PC-3 (cell line): ENCODE data around the gene COPZ1. TPM values are rescaled to one million over a fixed set of nuclear protein-coding genes. Genes with fewer than 3 reads are reported as not detected.
"Not testable (repeated sequence)": the region's sequence is repeated elsewhere in the genome, so short reads cannot be mapped to it uniquely, and the experiment has no call there.

ENCODE experiments used
- ATAC-seq: fragments of 200-7000 bp; cut with Tn5 transposase; 2 replicates; pipeline ENCODE4 v1.9.1; 2020; ENCODE audit warnings: mild to moderate bottlenecking, moderate library complexity
- BruUV-seq: library from RNA; stranded (reverse); fragments of 400-500 nt; replicated peaks from 2 replicates; lab custom pipeline; 2021; lab: Mats Ljungman, UMichigan
- CTCF ChIA-PET: fragments of 300-600 bp; sonication (Branson Sonifier 250); formaldehyde crosslinking; loops from one replicate; lab custom pipeline; 2022; ENCODE audit warnings: antibody characterized with exemption; lab: Charles Lee
- POLR2A ChIA-PET: fragments of 300-600 bp; sonication (Branson Sonifier 250); formaldehyde crosslinking; loops from one replicate; lab custom pipeline; 2022; ENCODE audit warnings: antibody characterized with exemption; ENCODE audit not compliant: unreplicated experiment; lab: Charles Lee
- DNase-seq: peaks from one replicate; pipeline ENCODE4 v3.0.0-alpha.2; 2015
- H2AFZ ChIP-seq: fragments of 300-600 bp; sonication (generic); 2 replicates; pipeline ENCODE4 v1.6.0; 2016; ENCODE audit warnings: antibody characterized with exemption, low read length
- H3F3A ChIP-seq: fragments of 300-600 bp; sonication (generic); one replicate; pipeline ENCODE4 v1.6.0; 2017; ENCODE audit warnings: antibody characterized with exemption, low read length, control low read depth, mild to moderate bottlenecking; ENCODE audit not compliant: unreplicated experiment
- H3K27ac ChIP-seq: fragments of 300-600 bp; sonication (generic); 2 replicates; pipeline ENCODE4 v1.5.1; 2016; ENCODE audit warnings: mild to moderate bottlenecking, low read length
- H3K27me3 ChIP-seq: fragments of 300-600 bp; sonication (generic); 2 replicates; pipeline ENCODE4 v1.6.1; 2016; ENCODE audit warnings: low read length, mixed read lengths
- H3K36me3 ChIP-seq: fragments of 300-600 bp; sonication (generic); 2 replicates; pipeline ENCODE4 v1.6.1; 2016; ENCODE audit warnings: low read depth, mixed run types, low read length, mixed read lengths
- H3K4me1 ChIP-seq: fragments of 300-600 bp; sonication (generic); 2 replicates; pipeline ENCODE4 v1.5.1; 2016; ENCODE audit warnings: low read length; ENCODE audit not compliant: insufficient read depth
- H3K4me2 ChIP-seq: fragments of 300-600 bp; sonication (generic); 2 replicates; pipeline ENCODE4 v1.6.0; 2016; ENCODE audit warnings: low read length
- H3K4me3 ChIP-seq: fragments of 300-600 bp; sonication (generic); 2 replicates; pipeline ENCODE4 v1.5.1; 2016; ENCODE audit warnings: mild to moderate bottlenecking, low read length, mixed read lengths
- H3K79me2 ChIP-seq: fragments of 300-600 bp; sonication (generic); 2 replicates; pipeline ENCODE4 v1.6.1; 2017; ENCODE audit warnings: low read length, mixed read lengths
- H3K9ac ChIP-seq: fragments of 300-600 bp; sonication (generic); 2 replicates; pipeline ENCODE4 v1.6.0; 2016; ENCODE audit warnings: mild to moderate bottlenecking, low read length
- H3K9me2 ChIP-seq: fragments of 300-600 bp; sonication (generic); replicated peaks from 2 replicates; pipeline ENCODE4 v1.6.1; 2016; ENCODE audit warnings: mixed run types, low read length, mixed read lengths
- H3K9me3 ChIP-seq: fragments of 300-600 bp; sonication (generic); 2 replicates; pipeline ENCODE4 v1.6.1; 2016; ENCODE audit warnings: low read length, mixed read lengths
- H4K20me1 ChIP-seq: fragments of 300-600 bp; sonication (generic); 2 replicates; pipeline ENCODE4 v1.6.1; 2016; ENCODE audit warnings: low read length, mixed read lengths
- CTCF ChIP-seq: fragments of 300-600 bp; sonication (generic); conservative IDR thresholded peaks from 2 replicates; pipeline ENCODE4 v1.5.1; 2017; ENCODE audit warnings: antibody characterized with exemption, low read depth, mild to moderate bottlenecking, low read length
- EZH2 ChIP-seq: fragments of 300-600 bp; sonication (generic); IDR thresholded peaks from one replicate; pipeline ENCODE4 v1.6.1; 2017; ENCODE audit warnings: antibody characterized with exemption, mild to moderate bottlenecking, low read length; ENCODE audit not compliant: unreplicated experiment
- EZH2phosphoT487 ChIP-seq: fragments of 300-600 bp; sonication (generic); IDR thresholded peaks from 2 replicates; pipeline ENCODE4 v1.6.1; 2018; ENCODE audit warnings: mild to moderate bottlenecking, antibody characterized with exemption, low read length, borderline replicate concordance
- intact Hi-C: fragments of 100-400 bp; cut with micrococcal nuclease; formaldehyde crosslinking; loops from 2 replicates; pipeline ENCODE4 v1.9.0; 2023
- total RNA-seq: library from RNA; depleted of rRNA; stranded (reverse); fragments of >200 nt; gene quantifications from 2 replicates; pipeline ENCODE4 v1.2.3, GENCODE V29; 2014

Gene COPZ1
- total RNA-seq, 1 experiment from 2014 or later = 121 TPM

DNA sequence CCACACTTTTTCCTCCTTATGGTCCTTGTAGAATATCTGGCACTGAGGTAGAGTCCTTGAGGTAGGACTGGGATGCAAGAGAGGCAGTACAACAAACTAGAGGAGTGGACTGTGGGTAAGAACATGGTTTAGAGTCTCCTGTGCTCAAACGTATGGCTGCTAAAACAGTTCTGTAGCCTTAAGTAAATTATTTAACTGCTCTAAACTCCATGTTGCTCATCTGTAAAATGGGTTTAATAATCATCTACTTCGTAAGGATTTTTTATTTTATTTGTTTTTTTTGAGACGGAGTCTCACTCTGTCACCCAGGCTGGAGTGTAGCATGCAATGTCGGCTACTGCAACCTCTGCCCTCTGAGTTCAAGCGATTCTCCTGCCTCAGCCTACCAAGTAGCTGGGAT, 3.6 kb upstream of the COPZ1 start:
- no peak for ATAC-seq

GRCh38 chr12:54325442-54326109, 645 bp downstream of the COPZ1 start:
- ChIA-PET POLR2A (interaction anchor here (0.5 to 1.4 kb wide), 9 partner anchors 11 to 938 kb away, joined by 3 to 40 read pairs (median 5); partner anchors contain the start of genes CBX5, HNRNPA1 and TARBP2), CTCF (interaction anchor here (0.5 to 1.7 kb wide), 27 partner anchors 15 to 1896 kb away, joined by 3 to 16 read pairs (median 4); partner anchors contain the start of genes CBX5, HNRNPA1 and NFE2)
- H4K20me1 ChIP-seq, DNase-seq, H3K9me2 ChIP-seq, H3K9me3 ChIP-seq, ATAC-seq, H3K36me3 ChIP-seq, H3F3A ChIP-seq, H3K27me3 ChIP-seq: not testable (repeated sequence)
- peaks cover 52% of the 10 kb centered on the region for H3K79me2 ChIP-seq
- peak overlapping the region; percentile 74 for H3K27ac ChIP-seq
- intact Hi-C loops = loop anchor here (2.0 kb wide), 1 partner anchor 31 kb away; no protein-coding TSS in a partner anchor
- peaks cover 22% of the 10 kb centered on the region for H3K4me1 ChIP-seq
- H3K9ac ChIP-seq = peak overlapping the region; percentile 98
- BruUV-seq = TSS peak; percentile 89
- H3K4me3 ChIP-seq = peak overlapping the region; percentile 78
- peak overlapping the region; percentile 68 for H2AFZ ChIP-seq
- H3K4me2 ChIP-seq = peak overlapping the region; percentile 86

More for the DNA sequence above, 3.6 kb upstream of the COPZ1 start:
- no peak overlapping the region for H2AFZ ChIP-seq
- H3K9me2 ChIP-seq = no peaks in the 10 kb centered on the region
- H3K79me2 ChIP-seq = peaks cover 12% of the 10 kb centered on the region
- no peak overlapping the region for H3K4me2 ChIP-seq
- H3K9me3 ChIP-seq = no peaks in the 10 kb centered on the region
- H4K20me1 ChIP-seq = no peaks in the 10 kb centered on the region
- H3K36me3 ChIP-seq = no peaks in the 10 kb centered on the region
- no TSS peak for BruUV-seq
- CTCF ChIA-PET = no interaction called here
- H3K27ac ChIP-seq = no peak overlapping the region
- H3K9ac ChIP-seq = no peak overlapping the region
- no peaks in the 10 kb centered on the region for H3K27me3 ChIP-seq
- DNase-seq = no peak
- no peak overlapping the region for H3K4me3 ChIP-seq
- POLR2A ChIA-PET = no interaction called here
- no peaks in the 10 kb centered on the region for H3F3A ChIP-seq
- H3K4me1 ChIP-seq = peaks cover 6% of the 10 kb centered on the region
- no peak for TF ChIP-seq EZH2phosphoT487
- TF ChIP-seq EZH2 = no peak
- no peak for TF ChIP-seq CTCF
- intact Hi-C loops = no loop called here

- no peak overlapping the region for H3K4me3 ChIP-seq
- H3K27ac ChIP-seq = no peak overlapping the region
- intact Hi-C loops = no loop called here
- BruUV-seq = no TSS peak
- no peak overlapping the region for H2AFZ ChIP-seq
- DNase-seq = no peak
- no peak for ATAC-seq
- H3K9me2 ChIP-seq = no peaks in the 10 kb centered on the region
- H3K4me2 ChIP-seq = no peak overlapping the region
- no peaks in the 10 kb centered on the region for H3K27me3 ChIP-seq
- POLR2A ChIA-PET = interaction anchor here (0.5 kb wide), 1 partner anchor 320 kb away, joined by 8 read pairs; the partner anchor contains the start of gene HOXC8
- H3F3A ChIP-seq = no peaks in the 10 kb centered on the region
- no peaks in the 10 kb centered on the region for H3K9me3 ChIP-seq
- TF ChIP-seq CTCF = no peak
- TF ChIP-seq EZH2 = no peak
- no peak for TF ChIP-seq EZH2phosphoT487
- H3K9ac ChIP-seq = no peak overlapping the region
- H4K20me1 ChIP-seq = no peaks in the 10 kb centered on the region
- peaks cover 27% of the 10 kb centered on the region for H3K4me1 ChIP-seq
- CTCF ChIA-PET = no interaction called here
- peaks cover 82% of the 10 kb centered on the region for H3K79me2 ChIP-seq
- H3K36me3 ChIP-seq = peaks cover 6% of the 10 kb centered on the region; the same call in 1 of the 2 replicates
Measured at GRCh38 chr12:54328595-54329337, 3.8 kb downstream of the COPZ1 start.
